GM18526 (cell line): ENCODE results near the gene PTPRD.

ENCODE experiments used
- POLR2A ChIP-seq: IDR thresholded peaks from 3 replicates; pipeline ENCODE4 v1.6.1; 2011; ENCODE audit not compliant: insufficient read length; ENCODE audit errors: extremely low read depth

The PTPRD gene

GRCh38 chr9:9598723-9599122 is 1014.1 kb downstream of the PTPRD start:
- no peak for TF ChIP-seq POLR2A

- no peak for TF ChIP-seq POLR2A
These were observed 1020.7 kb downstream of the PTPRD start for GRCh38 chr9:9592104-9592503.

- TF ChIP-seq POLR2A: no peak
These were observed 1026.9 kb downstream of the PTPRD start for GRCh38 chr9:9585920-9586319.

GRCh38 chr9:9574080-9574479 is 1038.7 kb downstream of the PTPRD start:
- TF ChIP-seq POLR2A: no peak

- TF ChIP-seq POLR2A: no peak
These were observed 1047.1 kb downstream of the PTPRD start for GRCh38 chr9:9565700-9566099.

- no peak for TF ChIP-seq POLR2A
These were observed 1049.0 kb downstream of the PTPRD start for GRCh38 chr9:9563817-9564216.

- TF ChIP-seq POLR2A: no peak
These were observed 1052.3 kb downstream of the PTPRD start for GRCh38 chr9:9560382-9561035.

GRCh38 chr9:9558907-9559306 is 1053.9 kb downstream of the PTPRD start:
- TF ChIP-seq POLR2A: no peak

- no peak for TF ChIP-seq POLR2A
These were observed 1054.9 kb downstream of the PTPRD start for GRCh38 chr9:9557804-9558334.

- no peak for TF ChIP-seq POLR2A
These were observed 1055.7 kb downstream of the PTPRD start for GRCh38 chr9:9556865-9557803.

- no peak for TF ChIP-seq POLR2A
These were observed 1060.1 kb downstream of the PTPRD start for GRCh38 chr9:9552665-9553064.

GRCh38 chr9:9538766-9539165 is 1074.0 kb downstream of the PTPRD start:
- TF ChIP-seq POLR2A: no peak

- no peak for TF ChIP-seq POLR2A
These were observed 1074.4 kb downstream of the PTPRD start for GRCh38 chr9:9538356-9538755.

GRCh38 chr9:9536523-9536922 is 1076.3 kb downstream of the PTPRD start:
- no peak for TF ChIP-seq POLR2A

GRCh38 chr9:9523476-9524139 is 1089.2 kb downstream of the PTPRD start:
- no peak for TF ChIP-seq POLR2A
